Activated T-cell treated with anti-CD3 and anti-CD28 coated beads, Interleukin-2, amount 50 U/mL, for 72 hours (primary cell): Measurements from ENCODE around the gene NAT14. TPM values are rescaled to one million over a fixed set of nuclear protein-coding genes. Genes with fewer than 3 reads are reported as not detected.
"Not testable (repeated sequence)": the region's sequence is repeated elsewhere in the genome, so short reads cannot be mapped to it uniquely, and the experiment has no call there.

Experiments
- ATAC-seq, 2 donors: fragments of 150-1000 bp; cut with Tn5 transposase; replicated peaks in 1 of 2; 2 replicates each; pipeline ENCODE4 v1.10.0; 2021; ENCODE audit warnings: moderate library complexity in 2 of 2, mild to moderate bottlenecking in 1 of 2
- DNase-seq, 2 donors: peaks; one replicate each; pipeline ENCODE4 v3.0.0; 2021 to 2022; ENCODE audit warnings: mixed read lengths in 1 of 2
- H3K27ac Mint-ChIP-seq: one replicate; pipeline ENCODE4 v1.8.0; 2022; ENCODE audit warnings: mild to moderate bottlenecking, moderate library complexity, mixed read lengths
- H3K27me3 Mint-ChIP-seq: one replicate; pipeline ENCODE4 v1.8.0; 2022; ENCODE audit warnings: low read depth, mixed read lengths
- H3K36me3 Mint-ChIP-seq, 2 donors: one replicate each; pipeline ENCODE4 v1.8.0; 2022; ENCODE audit warnings: mixed read lengths in 2 of 2, mild to moderate bottlenecking in 1 of 2; ENCODE audit not compliant: insufficient read depth in 2 of 2
- H3K4me1 Mint-ChIP-seq: one replicate; pipeline ENCODE4 v1.8.0; 2022; ENCODE audit warnings: low read depth, mixed read lengths
- H3K4me3 Mint-ChIP-seq, 2 donors: one replicate each; pipeline ENCODE4 v1.8.0; 2022; ENCODE audit warnings: mild to moderate bottlenecking in 2 of 2, mixed read lengths in 2 of 2, moderate library complexity in 2 of 2
- H3K9me3 Mint-ChIP-seq, 2 donors: one replicate each; pipeline ENCODE4 v1.8.0; 2022; ENCODE audit warnings: mixed read lengths in 2 of 2
- total RNA-seq, 2 donors: library from RNA; stranded (reverse); gene quantifications; one replicate each; pipeline ENCODE4 v1.2.3, GENCODE V29; 2022

The NAT14 gene
- total RNA-seq, 2 donors from 2014 or later, result 19.2 to 20.5 TPM

DNA sequence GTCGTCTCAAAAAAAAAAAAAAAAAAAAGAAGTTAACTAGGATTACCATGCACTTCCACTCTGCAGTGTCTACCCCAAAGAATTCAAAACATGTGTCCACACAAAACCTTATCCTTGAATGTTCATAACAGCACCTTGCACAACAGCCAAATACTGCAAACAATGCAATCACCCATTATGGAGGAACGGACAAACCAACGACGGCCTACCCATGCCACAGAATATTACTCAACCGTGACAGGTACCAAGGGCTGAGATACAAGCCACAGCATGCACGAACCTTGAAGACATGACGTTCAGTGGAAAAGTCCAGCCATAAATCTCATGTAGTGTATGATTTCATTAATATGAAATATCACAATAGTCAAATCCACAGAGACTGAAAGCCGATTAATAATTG, 38.9 kb upstream of the NAT14 start:
- Mint-ChIP-seq H3K4me1 (peaks cover 21% of the 10 kb centered on the region), H3K4me3 (no peak overlapping the region), H3K27me3 (peaks cover 40% of the 10 kb centered on the region), H3K36me3 (peaks cover 3 to 5% of the 10 kb centered on the region in 2 donors), H3K9me3 (no peaks in the 10 kb centered on the region), H3K27ac (no peak overlapping the region)
- no peak for DNase-seq
- ATAC-seq, result no peak

- H3K36me3 Mint-ChIP-seq, result peaks cover 0 to 2% of the 10 kb centered on the region in 2 donors
- H3K27ac Mint-ChIP-seq, result no peak overlapping the region
- peaks cover 17% of the 10 kb centered on the region for H3K4me1 Mint-ChIP-seq
- H3K27me3 Mint-ChIP-seq, result peaks cover 39% of the 10 kb centered on the region
- H3K4me3 Mint-ChIP-seq, result no peak overlapping the region
- H3K9me3 Mint-ChIP-seq, result no peaks in the 10 kb centered on the region
- DNase-seq, result no peak
- ATAC-seq, result peak; percentile 15 to 31
Observed at GRCh38 chr19:55447421-55448174, 37.4 kb upstream of the NAT14 start.

GRCh38 chr19:55448175-55448490, 36.9 kb upstream of the NAT14 start:
- Mint-ChIP-seq H3K27me3 (peaks cover 36% of the 10 kb centered on the region), H3K4me1 (peaks cover 13% of the 10 kb centered on the region)
- not testable (repeated sequence) for DNase-seq, ATAC-seq, H3K9me3 Mint-ChIP-seq, H3K4me3 Mint-ChIP-seq, H3K27ac Mint-ChIP-seq, H3K36me3 Mint-ChIP-seq

DNA sequence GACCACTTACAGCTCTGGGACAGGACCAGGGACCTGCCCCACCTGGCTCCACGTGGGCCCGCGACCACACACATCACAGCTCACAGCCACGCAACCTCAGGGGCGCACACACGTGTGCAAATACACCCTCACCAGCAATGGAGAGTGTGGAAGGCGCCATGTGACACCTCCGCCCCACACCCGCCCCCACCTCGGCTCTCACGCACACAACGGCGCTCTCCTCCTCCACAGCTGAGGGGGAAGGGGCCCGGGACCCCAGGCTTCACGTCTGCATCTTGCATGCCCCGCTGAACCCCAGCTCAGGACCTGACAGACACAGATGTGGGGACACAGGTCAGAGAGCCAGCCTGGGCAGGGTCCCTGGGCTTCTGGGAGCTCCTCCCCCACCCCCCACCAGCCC, 35.5 kb upstream of the NAT14 start:
- H3K27ac Mint-ChIP-seq, result no peak overlapping the region
- ATAC-seq, result no peak
- H3K9me3 Mint-ChIP-seq, result no peaks in the 10 kb centered on the region
- H3K4me3 Mint-ChIP-seq, result no peak overlapping the region
- no peak for DNase-seq
- H3K27me3 Mint-ChIP-seq, result peaks cover 34% of the 10 kb centered on the region
- peaks cover 5% of the 10 kb centered on the region for H3K4me1 Mint-ChIP-seq
- H3K36me3 Mint-ChIP-seq, result peaks cover 2 to 7% of the 10 kb centered on the region in 2 donors

DNA sequence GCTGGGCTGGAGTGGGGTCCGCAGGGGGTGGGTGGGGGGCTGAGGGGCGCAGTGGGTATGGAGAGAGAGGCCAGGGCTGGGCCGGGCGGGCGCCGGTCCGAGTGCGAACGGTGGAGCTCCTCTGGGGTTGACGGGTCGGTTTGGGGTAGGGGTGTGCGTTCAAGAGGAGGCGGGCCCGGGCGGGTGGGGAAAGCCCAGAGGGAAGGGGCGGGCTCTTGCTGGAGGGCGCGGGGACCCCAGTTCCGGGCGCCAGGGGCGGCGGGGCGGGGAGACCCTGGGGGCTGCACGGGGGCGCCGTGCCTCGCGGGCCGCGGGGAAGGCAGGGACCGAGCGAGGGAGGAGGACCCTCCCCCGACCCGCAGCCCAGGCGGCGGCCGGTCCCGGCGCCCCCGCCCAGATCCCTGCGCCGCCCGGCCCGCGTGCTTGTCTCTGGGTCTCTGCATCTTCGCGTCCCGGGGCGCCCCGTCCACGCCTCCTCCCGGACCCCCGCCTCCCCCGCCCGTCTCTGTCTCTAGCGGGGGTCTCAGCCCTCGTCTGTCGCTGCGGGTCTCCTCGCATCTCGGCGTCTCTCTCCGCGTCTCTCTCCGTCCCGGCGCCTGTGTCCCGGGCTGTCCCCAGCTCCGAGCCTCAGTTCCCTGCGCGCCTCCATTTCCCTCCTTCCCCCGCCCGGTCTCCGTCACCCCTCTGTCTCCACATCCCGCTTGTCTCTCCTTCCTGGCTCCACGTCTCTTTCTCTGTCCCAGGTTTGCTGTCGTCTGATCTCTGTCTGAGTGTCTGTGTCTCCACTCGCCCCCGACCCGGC, 33.6 kb upstream of the NAT14 start:
- Mint-ChIP-seq H3K9me3 (no peaks in the 10 kb centered on the region), H3K36me3 (peaks cover 4 to 7% of the 10 kb centered on the region in 2 donors), H3K4me3 (peak overlapping the region; percentile 80 to 81), H3K27ac (no peak overlapping the region), H3K4me1 (peaks cover 5% of the 10 kb centered on the region), H3K27me3 (peaks cover 20% of the 10 kb centered on the region)
- no peak for DNase-seq
- peak; percentile 33 to 36 for ATAC-seq

DNA sequence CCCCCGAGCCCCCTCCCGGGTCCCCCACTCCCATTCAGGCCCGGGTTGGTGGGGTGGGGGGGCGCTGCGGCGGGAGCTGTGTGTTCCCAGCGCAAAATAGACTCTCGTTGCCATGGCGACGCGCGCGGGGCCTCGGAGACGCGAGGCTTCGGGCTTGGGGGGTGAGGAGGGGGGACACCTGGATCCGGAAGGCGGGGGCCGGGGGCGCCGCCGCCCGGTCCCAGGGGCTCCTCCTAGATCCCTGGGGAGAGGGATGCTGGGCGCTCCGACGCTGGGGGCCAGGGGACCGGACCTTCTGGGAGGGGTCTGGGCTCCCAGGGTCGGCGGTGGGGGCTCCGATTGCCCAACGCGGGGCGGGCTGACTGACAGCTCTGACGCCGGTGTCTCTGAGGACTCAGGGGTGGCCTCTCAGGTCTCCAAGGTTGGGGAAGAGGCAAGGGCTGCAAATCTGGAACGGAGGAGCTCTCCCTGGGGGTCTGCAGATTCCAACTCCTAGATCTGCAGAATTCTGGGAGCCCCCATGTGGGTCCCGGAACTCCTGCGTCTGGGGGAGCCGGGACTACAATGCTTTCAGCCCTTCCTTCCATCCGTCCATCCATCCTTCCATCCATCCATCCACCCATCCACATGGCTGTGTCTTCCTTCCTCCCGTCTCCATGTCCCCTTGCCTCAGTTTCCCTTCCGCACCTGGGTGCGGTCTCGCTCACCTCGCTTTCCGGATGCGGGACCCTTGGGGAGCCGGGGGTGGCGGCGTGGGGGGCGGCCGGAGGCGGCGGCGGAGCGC, 32.8 kb upstream of the NAT14 start:
- Mint-ChIP-seq H3K4me1 (peaks cover 5% of the 10 kb centered on the region), H3K36me3 (peaks cover 4 to 7% of the 10 kb centered on the region in 2 donors), H3K9me3 (no peaks in the 10 kb centered on the region), H3K4me3 (peak overlapping the region; percentile 80 to 81), H3K27ac (no peak overlapping the region), H3K27me3 (peaks cover 20% of the 10 kb centered on the region)
- ATAC-seq (no peak), DNase-seq (no peak)

DNA sequence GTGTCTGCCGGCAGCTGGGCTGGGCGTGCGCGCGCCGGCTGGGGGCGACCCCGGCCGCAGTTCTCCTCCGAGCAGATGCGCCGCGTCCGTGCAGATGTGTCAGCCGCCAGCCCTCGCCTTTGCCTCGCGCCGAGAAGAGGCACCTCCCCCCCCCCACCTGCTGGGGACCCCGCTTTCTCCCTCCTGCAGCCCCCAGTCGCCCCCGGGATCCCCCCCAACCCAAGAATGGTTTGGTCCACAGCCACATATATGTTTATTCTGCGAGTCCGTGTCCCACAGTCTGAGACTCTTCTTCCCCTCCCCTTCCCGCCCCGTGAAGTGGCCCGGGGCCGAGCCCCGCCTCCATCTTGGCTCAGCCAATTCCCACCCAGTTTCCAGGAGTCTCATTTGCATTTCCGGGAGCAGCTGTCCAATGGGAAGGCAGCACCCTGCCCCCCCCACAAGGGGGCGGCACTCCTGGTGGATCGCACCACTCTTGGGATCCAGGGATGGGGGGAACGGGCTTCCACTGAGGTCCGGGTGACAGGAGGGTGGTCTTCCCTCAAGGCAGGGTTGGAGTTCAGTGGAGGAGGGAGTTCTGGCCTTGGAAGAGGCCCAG, 32.1 kb upstream of the NAT14 start:
- ATAC-seq (peak; percentile 56), DNase-seq (peak; percentile 41 to 43)
- peaks cover 5% of the 10 kb centered on the region for H3K4me1 Mint-ChIP-seq
- H3K36me3 Mint-ChIP-seq, result peaks cover 4 to 7% of the 10 kb centered on the region in 2 donors
- no peaks in the 10 kb centered on the region for H3K9me3 Mint-ChIP-seq
- H3K27me3 Mint-ChIP-seq, result peaks cover 20% of the 10 kb centered on the region
- H3K27ac Mint-ChIP-seq, result no peak overlapping the region
- H3K4me3 Mint-ChIP-seq, result peak overlapping the region in 1 of 2 donors; percentile 59

GRCh38 chr19:55453511-55454260, 31.3 kb upstream of the NAT14 start:
- DNase-seq (no peak), ATAC-seq (no peak)
- H3K9me3 Mint-ChIP-seq, result no peaks in the 10 kb centered on the region
- peaks cover 5% of the 10 kb centered on the region for H3K4me1 Mint-ChIP-seq
- peak overlapping the region in 1 of 2 donors; percentile 59 for H3K4me3 Mint-ChIP-seq
- no peak overlapping the region for H3K27ac Mint-ChIP-seq
- H3K36me3 Mint-ChIP-seq, result peaks cover 4 to 7% of the 10 kb centered on the region in 2 donors
- peaks cover 20% of the 10 kb centered on the region for H3K27me3 Mint-ChIP-seq

DNA sequence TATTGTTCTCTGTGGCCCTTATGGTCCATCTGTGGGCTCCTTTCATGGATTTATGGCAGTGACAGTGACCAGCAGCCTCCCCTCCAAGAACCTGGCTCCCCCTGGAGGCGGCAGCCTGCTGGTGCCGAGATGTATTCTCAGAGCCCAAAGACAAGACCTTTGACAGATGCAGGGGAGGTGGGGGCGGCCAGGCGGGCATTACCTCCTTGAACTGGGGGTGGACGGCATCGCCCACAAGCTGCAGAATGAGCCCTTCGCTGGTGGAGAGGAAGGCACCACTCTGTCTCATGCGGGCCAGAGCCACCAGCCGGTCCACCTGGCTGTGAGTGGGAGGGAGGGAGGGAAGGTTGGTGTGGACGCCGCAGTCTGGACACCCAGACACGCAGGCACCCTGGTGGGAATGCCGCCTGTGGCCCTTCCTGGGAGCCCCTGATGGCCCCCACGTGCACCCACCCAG, 30.2 kb upstream of the NAT14 start:
- ATAC-seq (no peak), DNase-seq (peak; percentile 49 to 58)
- Mint-ChIP-seq H3K36me3 (peaks cover 4 to 7% of the 10 kb centered on the region in 2 donors), H3K4me1 (peaks cover 9% of the 10 kb centered on the region), H3K9me3 (no peaks in the 10 kb centered on the region), H3K27ac (no peak overlapping the region), H3K4me3 (no peak overlapping the region), H3K27me3 (peaks cover 20% of the 10 kb centered on the region)

DNA sequence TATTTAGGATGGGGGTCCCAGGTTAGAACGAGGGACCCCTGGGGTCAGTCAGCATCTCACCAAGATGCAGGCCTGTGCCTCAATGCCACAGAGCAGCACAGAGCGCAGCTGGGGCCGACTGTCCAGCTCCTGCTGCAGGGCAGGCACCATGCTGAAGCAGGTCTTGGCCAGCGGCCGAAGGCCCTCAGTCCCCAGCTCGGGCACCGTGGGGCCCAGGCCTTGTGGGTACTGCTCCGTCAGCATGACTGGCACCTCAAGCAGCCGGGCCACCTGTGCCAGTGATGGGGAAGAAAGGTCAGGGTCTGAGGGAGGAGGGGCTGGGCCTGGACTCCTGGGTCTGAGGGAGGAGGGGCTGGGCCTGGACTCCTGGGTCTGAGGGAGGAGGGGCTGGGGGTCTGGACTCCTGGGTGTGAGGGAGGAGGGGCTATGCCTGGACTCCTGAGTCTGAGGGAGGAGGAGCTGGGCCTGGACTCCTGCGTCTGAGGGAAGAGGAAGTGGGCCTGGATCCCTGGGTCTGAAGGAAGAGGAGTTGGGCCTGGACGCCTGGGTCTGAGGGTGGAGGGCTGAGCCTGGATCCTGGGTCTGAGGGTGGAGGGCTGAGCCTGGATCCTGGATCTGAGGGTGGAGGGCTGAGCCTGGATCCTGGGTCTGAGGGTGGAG, 29.3 kb upstream of the NAT14 start:
- peaks cover 17% of the 10 kb centered on the region for H3K4me1 Mint-ChIP-seq
- no peak for ATAC-seq

DNA sequence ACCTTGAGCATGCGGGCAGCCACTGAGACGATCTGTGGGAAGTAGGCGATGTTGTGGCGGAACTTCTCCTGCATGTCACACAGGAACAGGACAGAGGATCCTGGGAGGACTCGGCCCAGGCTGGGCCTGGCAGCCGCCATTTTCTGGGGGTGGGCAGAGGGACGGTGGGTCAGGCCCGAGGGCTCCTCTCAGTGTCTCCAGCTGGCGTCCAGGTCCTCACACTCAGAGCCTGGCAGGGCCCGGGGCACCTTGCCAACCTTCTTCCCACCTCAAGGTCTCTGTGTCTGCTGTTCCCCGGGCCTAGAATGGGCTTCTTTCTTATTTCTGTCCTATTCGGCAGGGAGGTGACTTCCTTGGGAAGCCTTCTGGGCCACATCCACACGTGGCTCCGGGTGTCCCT, 28.6 kb upstream of the NAT14 start:
- H3K4me3 Mint-ChIP-seq, result no peak overlapping the region
- H3K27me3 Mint-ChIP-seq, result peaks cover 20% of the 10 kb centered on the region
- no peaks in the 10 kb centered on the region for H3K9me3 Mint-ChIP-seq
- ATAC-seq, result no peak
- no peak for DNase-seq
- peaks cover 22% of the 10 kb centered on the region for H3K4me1 Mint-ChIP-seq
- H3K27ac Mint-ChIP-seq, result no peak overlapping the region
- H3K36me3 Mint-ChIP-seq, result peaks cover 4 to 7% of the 10 kb centered on the region in 2 donors

More for the DNA sequence above, 29.3 kb upstream of the NAT14 start:
- DNase-seq, result no peak
- Mint-ChIP-seq H3K4me3 (no peak overlapping the region), H3K27ac (no peak overlapping the region), H3K27me3 (peaks cover 20% of the 10 kb centered on the region), H3K9me3 (no peaks in the 10 kb centered on the region), H3K36me3 (peaks cover 4 to 7% of the 10 kb centered on the region in 2 donors)
